Prostate gland (tissue), 2 donors: ENCODE results near the gene MYO16. TPM values are rescaled to one million over a fixed set of nuclear protein-coding genes. Genes with fewer than 3 reads are reported as not detected.

Experiments
- DNase-seq: peaks from one replicate; pipeline ENCODE4 v3.0.0-alpha.2; 2019; ENCODE audit warnings: low spot score
- H3K27ac ChIP-seq, 2 donors: fragments of 200-600 bp; sonication (generic); 2 replicates each; pipeline ENCODE4 v1.5.1; 2017 to 2019
- H3K27me3 ChIP-seq: fragments of 200-600 bp; sonication (generic); replicated peaks from 2 replicates; pipeline ENCODE4 v1.5.1; 2019; ENCODE audit not compliant: insufficient read depth
- H3K36me3 ChIP-seq, 2 donors: fragments of 200-600 bp; sonication (generic); 1 replicate in 1 of 2; 2 replicates in 1 of 2; pipeline versions ENCODE4 v1.5.1 to v1.8.1; 2017 to 2019
- H3K4me1 ChIP-seq: fragments of 200-600 bp; sonication (generic); replicated peaks from 2 replicates; pipeline ENCODE4 v1.5.1; 2019
- H3K4me3 ChIP-seq, 2 donors: fragments of 200-600 bp; sonication (generic); 2 replicates each; pipeline ENCODE4 v1.5.1; 2017 to 2019
- H3K9me3 ChIP-seq: fragments of 200-600 bp; sonication (generic); 2 replicates; pipeline ENCODE4 v1.5.1; 2017
- POLR2A ChIP-seq: fragments of 450-650 bp; IDR thresholded peaks from one replicate; pipeline ENCODE4 v1.6.1; 2016; ENCODE audit warnings: antibody characterized with exemption, mild to moderate bottlenecking
- POLR2AphosphoS5 ChIP-seq: sonication (generic); formaldehyde crosslinking; IDR thresholded peaks from one replicate; pipeline ENCODE4 v1.6.1; 2017; ENCODE audit warnings: antibody characterized with exemption
- WGBS: methylation state at CpG from one replicate; pipeline ENCODE4 v1.1.5; 2018; 5-methylcytosine and 5-hydroxymethylcytosine counted together
- intact Hi-C: fragments of 100-400 bp; cut with DNase I; formaldehyde crosslinking; loops from one replicate; pipeline ENCODE4 v1.14.2; 2022
- total RNA-seq, 2 donors: library from RNA; depleted of rRNA; stranded (reverse); fragments of >200 nt; gene quantifications; one replicate each; pipeline ENCODE4 v1.1.0, GENCODE V29; 2016
- TF ChIP-seq, protein P1 (sequence below), 4 experiments: fragments of 200-600 bp in 2 of 4; fragments of 450-650 bp in 2 of 4; sonication (generic) in 2 of 4; IDR thresholded peaks; 1 replicate in 3 of 4; 2 replicates in 1 of 4; pipeline ENCODE4 v1.5.1; 2016 to 2019; ENCODE audit warnings: antibody characterized with exemption in 4 of 4, mild to moderate bottlenecking in 2 of 4, moderate library complexity in 2 of 4

Gene MYO16
- total RNA-seq, 2 donors from 2014 or later: 0.14 to 0.85 TPM

DNA sequence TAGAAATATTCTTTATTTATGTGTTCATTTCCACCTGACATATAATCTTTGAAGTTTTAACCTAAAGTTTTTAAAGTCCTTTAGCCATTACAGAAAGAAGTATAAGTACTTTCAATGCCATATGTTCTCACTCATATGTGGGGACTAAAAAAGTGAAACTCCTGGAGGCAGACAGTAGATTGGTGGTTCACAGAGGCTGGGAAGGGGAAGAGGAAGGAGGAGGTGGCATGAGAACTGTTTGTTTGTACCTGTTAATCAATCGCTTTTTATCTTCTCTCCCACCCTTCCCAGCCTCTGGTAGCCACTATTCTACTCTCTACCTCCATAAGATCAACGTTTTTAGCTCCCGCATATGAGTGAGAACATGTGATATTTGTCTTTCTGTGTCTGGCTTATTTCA, 131.1 kb downstream of the MYO16 start:
- Histone ChIP-seq H3K4me1 (no peaks in the 10 kb centered on the region), H3K9me3 (no peaks in the 10 kb centered on the region), H3K27ac (no peak overlapping the region), H3K4me3 (no peak overlapping the region), H3K27me3 (no peaks in the 10 kb centered on the region), H3K36me3 (no peaks in the 10 kb centered on the region)
- no peak for DNase-seq
- 74% methylated on average over 3 of the region's 3 CpGs for WGBS
- TF ChIP-seq POLR2AphosphoS5 (no peak), POLR2A (no peak)
- TF ChIP-seq, protein P1, sequence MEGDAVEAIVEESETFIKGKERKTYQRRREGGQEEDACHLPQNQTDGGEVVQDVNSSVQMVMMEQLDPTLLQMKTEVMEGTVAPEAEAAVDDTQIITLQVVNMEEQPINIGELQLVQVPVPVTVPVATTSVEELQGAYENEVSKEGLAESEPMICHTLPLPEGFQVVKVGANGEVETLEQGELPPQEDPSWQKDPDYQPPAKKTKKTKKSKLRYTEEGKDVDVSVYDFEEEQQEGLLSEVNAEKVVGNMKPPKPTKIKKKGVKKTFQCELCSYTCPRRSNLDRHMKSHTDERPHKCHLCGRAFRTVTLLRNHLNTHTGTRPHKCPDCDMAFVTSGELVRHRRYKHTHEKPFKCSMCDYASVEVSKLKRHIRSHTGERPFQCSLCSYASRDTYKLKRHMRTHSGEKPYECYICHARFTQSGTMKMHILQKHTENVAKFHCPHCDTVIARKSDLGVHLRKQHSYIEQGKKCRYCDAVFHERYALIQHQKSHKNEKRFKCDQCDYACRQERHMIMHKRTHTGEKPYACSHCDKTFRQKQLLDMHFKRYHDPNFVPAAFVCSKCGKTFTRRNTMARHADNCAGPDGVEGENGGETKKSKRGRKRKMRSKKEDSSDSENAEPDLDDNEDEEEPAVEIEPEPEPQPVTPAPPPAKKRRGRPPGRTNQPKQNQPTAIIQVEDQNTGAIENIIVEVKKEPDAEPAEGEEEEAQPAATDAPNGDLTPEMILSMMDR (IDR thresholded peaks at IDR 0.05): no peak
- intact Hi-C loops: no loop called here

DNA sequence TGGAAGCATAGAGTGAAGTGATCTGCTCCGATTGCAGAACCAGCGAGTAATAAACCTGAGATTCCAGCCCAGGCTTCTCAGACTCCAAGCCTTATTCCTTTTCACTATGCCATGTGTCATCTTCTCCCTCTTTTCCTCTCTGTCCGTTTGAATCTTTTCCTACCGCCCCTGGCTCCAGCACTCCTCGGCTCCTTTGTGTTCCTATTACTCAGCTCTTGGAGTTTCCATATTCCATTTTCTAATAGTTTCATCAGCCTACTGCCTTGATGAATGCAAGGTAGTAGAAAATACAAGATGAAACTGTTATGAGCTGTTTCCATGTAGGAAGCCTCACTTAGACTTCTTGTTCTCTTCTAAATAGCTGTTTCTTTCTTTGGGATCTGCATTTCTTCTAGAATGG, 138.6 kb downstream of the MYO16 start:
- H3K36me3 ChIP-seq: no peaks in the 10 kb centered on the region
- H3K27me3 ChIP-seq: no peaks in the 10 kb centered on the region
- no peak overlapping the region for H3K4me3 ChIP-seq
- TF ChIP-seq, protein P1 (IDR thresholded peaks at IDR 0.05): no peak
- no peak for TF ChIP-seq POLR2AphosphoS5
- TF ChIP-seq POLR2A: no peak
- no peak for DNase-seq
- H3K4me1 ChIP-seq: no peaks in the 10 kb centered on the region
- H3K9me3 ChIP-seq: no peaks in the 10 kb centered on the region
- intact Hi-C loops: no loop called here
- no peak overlapping the region for H3K27ac ChIP-seq
- 79% methylated on average over 5 of the region's 5 CpGs for whole genome bisulfite sequencing

DNA sequence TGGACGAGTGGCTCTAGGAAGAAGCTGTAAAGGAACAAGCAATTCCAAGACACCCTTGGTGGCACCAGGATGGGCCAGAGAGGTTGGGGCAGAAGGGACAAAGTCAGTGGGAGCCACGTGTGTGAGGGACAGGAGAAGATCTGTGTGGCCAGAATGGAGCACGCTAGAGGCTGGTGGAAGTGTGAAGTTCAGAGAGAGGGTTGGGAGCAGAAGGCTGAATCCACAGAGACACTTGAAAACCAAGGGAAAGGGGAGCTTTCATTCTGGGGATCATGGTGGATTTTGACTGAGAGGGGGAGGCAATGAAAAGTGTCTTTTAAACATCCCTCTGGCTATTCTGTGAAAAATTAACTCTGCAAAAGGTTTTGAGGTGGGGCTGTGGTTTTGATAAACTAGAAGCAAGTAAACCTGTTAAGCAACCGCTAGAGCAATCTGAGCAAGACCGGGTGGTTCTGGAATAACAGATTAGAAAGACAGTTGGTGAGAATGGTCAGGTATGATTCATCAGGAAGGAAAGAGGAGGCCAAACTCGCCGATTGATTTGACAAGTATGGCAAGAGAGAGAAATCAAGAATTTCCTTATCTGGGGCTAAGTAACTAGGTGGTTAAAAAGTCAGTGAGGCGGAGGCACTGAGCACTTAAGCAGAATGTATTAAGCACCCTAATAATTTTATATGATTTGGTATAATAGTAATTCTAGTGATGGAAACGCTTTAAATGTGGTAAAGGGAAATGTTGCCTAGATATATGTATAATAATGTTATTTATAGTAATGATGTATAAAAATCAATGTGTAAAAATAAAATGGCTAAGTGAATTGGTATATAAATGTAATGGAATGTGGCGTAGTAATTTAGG, 140.0 kb downstream of the MYO16 start:
- H3K4me3 ChIP-seq: no peak overlapping the region
- no peaks in the 10 kb centered on the region for H3K9me3 ChIP-seq
- H3K27me3 ChIP-seq: no peaks in the 10 kb centered on the region
- no peaks in the 10 kb centered on the region for H3K4me1 ChIP-seq
- no peak for DNase-seq
- H3K36me3 ChIP-seq: no peaks in the 10 kb centered on the region
- intact Hi-C loops: no loop called here
- WGBS: 54% methylated on average over 10 of the region's 10 CpGs
- no peak overlapping the region for H3K27ac ChIP-seq
- TF ChIP-seq, protein P1 (IDR thresholded peaks at IDR 0.05): no peak
- TF ChIP-seq POLR2A (no peak), POLR2AphosphoS5 (no peak)

- intact Hi-C loops: no loop called here
- TF ChIP-seq, protein P1 (IDR thresholded peaks at IDR 0.05): no peak
- TF ChIP-seq POLR2A (no peak), POLR2AphosphoS5 (no peak)
- WGBS: 83% methylated on average over 8 of the region's 8 CpGs
Observed at GRCh38 chr13:108775597-108775996, 146.2 kb downstream of the MYO16 start.

DNA sequence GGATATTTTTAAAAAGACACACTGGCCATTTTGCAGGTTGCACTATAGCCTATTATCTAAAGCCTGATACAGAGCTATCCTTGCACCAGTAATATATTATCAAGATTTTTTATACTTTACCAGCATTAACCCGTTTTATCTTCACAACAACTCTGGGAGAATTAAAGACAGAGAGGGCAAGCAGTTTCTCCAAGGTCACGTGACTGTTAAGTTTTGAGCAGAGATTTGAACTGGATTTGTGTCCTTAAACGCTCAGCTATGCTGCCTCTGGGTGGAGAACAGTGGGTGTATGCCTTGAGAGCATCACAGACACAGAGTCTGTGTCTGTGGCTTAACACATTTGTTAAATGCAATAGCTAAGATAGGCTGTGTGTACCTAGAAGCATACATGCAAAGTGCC, 147.2 kb downstream of the MYO16 start:
- Histone ChIP-seq H3K4me3 (no peak overlapping the region), H3K9me3 (no peaks in the 10 kb centered on the region), H3K27me3 (peaks cover 1% of the 10 kb centered on the region), H3K4me1 (no peaks in the 10 kb centered on the region), H3K27ac (no peak overlapping the region), H3K36me3 (no peaks in the 10 kb centered on the region)
- 69% methylated on average over 3 of the region's 3 CpGs for WGBS
- intact Hi-C loops: no loop called here
- TF ChIP-seq, protein P1 (IDR thresholded peaks at IDR 0.05): no peak
- TF ChIP-seq POLR2A: no peak
- TF ChIP-seq POLR2AphosphoS5: no peak
- DNase-seq: no peak

More at GRCh38 chr13:108775597-108775996, 146.2 kb downstream of the MYO16 start:
- Histone ChIP-seq H3K4me3 (no peak overlapping the region), H3K27me3 (peaks cover 1% of the 10 kb centered on the region), H3K27ac (no peak overlapping the region), H3K4me1 (no peaks in the 10 kb centered on the region), H3K36me3 (no peaks in the 10 kb centered on the region), H3K9me3 (no peaks in the 10 kb centered on the region)
- no peak for DNase-seq
